HG02884 (cell line): ENCODE measurements around the gene EIF4A3.
"Not testable (repeated sequence)": the region's sequence is repeated elsewhere in the genome, so short reads cannot be mapped to it uniquely, and the experiment has no call there.

Experiments
- ATAC-seq: cut with Tn5 transposase; IDR thresholded peaks from one replicate; pipeline ENCODE4 v1.9.1; 2021; ENCODE audit warnings: mild to moderate bottlenecking, moderate library complexity; ENCODE audit not compliant: unreplicated experiment

The EIF4A3 gene

DNA sequence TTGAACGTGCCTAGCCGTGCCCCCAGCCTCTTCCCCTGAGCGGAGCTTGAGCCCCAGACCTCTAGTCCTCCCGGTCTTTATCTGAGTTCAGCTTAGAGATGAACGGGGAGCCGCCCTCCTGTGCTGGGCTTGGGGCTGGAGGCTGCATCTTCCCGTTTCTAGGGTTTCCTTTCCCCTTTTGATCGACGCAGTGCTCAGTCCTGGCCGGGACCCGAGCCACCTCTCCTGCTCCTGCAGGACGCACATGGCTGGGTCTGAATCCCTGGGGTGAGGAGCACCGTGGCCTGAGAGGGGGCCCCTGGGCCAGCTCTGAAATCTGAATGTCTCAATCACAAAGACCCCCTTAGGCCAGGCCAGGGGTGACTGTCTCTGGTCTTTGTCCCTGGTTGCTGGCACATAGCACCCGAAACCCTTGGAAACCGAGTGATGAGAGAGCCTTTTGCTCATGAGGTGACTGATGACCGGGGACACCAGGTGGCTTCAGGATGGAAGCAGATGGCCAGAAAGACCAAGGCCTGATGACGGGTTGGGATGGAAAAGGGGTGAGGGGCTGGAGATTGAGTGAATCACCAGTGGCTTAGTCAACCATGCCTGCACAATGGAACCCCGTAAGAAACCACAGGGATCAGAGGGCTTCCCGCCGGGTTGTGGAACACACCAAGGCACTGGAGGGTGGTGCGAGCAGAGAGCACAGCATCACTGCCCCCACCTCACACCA lies 44.8 kb downstream of the EIF4A3 start:
- no peak for ATAC-seq

GRCh38 chr17:80101011-80101945 lies 45.6 kb downstream of the EIF4A3 start, which contains the start of gene GAA:
TSS of gene GAA (plus strand) at chr17:80101581. CDS start at chr17:80104587, 3,006 bp downstream.
- no peak for ATAC-seq

GRCh38 chr17:80100035-80100323 lies 46.9 kb downstream of the EIF4A3 start:
- no peak for ATAC-seq

DNA sequence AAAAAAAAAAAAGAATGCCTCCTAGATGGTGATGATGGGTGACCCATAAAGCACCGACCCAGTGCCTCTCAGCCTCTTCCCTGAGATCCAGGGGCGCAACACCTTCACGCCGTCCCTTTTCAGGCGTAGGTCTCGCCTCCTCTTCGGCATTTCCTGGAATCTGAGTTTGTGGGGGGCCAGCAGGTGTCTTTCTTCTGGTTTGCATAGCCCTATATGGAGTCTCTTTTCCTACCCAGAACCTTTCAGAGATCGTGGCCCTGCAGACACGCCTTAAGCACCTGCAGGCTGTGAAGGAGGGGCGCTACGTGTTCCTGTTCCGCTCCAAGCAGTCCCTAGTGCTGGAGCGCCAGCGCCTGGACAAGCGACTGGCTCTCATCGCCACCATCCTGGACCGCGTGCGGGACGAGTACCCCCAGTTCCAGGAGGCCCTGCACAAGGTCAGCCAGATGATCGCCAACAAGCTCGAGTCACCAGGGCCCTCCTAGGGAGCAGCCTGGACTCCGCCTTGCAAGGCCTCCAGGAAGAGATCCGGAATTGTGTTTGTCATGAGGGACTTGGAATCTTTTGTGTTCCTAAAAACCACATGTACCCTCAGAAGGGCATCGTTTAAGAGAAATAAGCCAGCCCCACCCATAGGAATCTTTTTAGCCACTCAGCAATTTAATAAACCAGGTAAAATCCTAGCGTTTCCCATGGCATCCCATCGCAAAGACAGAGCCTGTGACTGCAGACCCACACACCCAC lies 47.5 kb downstream of the EIF4A3 start:
- ATAC-seq: no peak

DNA sequence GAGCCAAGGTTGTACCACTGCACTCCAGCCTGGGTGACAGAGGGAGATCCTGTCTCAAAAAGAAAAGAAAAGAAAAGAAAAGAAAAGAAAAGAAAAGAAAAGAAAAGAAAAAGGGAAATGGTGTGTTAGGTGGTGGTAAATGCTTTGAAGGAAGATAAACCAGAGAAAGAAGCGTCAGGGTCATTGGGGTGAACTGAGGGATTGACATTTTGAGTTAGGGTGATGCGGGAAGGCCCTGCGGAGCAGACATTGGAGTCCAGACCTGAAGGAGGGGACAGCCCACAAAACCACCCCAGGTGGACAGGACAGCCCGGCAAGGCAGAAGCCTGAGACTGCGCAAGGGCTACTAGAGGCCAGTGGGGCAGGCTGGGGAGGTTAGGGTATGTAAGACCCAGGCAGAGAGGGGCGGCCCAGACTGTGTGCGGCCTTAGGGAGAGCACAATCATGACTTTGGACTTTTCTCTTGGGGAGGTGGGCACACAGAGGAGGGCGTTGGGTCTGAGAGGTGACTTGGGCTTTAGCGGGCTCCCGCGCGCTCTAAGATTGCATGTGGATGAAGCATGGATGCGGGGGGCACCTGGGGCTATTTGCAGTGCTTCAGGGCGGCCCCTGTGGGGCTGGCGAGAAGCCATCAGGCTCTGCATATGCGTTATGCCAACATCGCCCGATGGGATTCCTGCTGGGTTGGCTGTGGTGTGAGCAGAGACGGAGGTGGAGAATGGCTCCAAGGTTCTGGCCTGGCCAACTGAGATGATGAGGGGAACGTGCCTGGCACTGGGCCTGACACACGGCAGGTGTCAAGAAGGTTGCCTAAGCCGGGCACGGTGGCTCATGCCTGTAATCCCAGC lies 48.9 kb downstream of the EIF4A3 start:
- ATAC-seq: no peak

DNA sequence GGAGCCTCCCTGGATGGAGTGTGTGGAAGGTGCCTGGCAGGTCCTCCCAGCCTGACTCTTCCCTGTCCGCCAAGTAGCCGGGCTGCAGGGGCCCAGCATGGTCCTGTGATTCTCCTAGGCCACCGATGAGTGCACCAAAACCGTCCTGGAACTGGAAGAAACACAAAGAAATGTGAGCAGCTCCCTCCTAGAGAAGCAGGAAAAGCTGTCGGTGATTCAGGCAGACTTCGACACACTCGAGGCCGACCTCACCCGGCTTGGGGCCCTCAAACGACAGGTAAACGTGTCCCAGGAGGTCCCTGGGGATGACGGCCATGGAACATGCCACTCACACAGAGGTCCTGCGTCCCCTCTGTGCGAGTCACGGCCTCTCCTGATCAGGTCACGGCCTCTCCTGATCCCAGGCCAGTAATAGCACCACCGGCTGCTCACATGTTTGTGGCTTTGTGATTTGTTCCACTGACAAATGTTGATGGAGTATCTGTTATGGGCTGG lies 49.8 kb downstream of the EIF4A3 start:
- no peak for ATAC-seq

GRCh38 chr17:80096561-80097021 lies 50.3 kb downstream of the EIF4A3 start:
- ATAC-seq: no peak

DNA sequence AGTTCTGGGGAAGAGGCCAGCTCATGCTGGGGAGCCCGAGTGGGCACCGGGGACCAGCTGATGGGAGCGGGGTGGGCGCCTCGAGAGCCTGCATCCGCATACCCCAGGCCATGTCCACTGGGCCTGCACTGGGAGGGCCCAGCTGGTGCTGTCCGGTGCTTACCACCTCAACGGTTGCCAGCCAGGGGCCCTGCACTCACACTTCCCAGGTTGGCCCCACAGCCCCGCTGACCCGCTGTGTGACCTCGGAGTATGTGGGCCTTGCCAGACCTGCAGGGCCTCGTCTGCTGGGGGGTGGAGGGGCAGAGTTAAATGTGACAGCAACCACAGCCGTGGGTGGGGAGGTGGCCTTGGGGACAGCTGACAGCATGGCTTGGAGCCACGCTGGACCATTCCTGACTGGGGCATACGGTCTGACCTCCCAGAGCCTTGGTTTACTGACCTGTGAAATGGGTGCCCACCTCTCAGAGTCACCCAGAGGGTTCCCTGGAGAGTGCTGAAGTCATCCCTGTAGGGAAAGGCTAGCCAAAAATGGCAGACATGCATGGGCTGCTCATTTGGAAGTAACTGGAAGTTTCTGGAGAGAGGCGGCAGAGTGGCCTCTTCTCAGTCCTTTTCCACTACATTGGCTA lies 51.0 kb downstream of the EIF4A3 start:
- ATAC-seq: no peak

DNA sequence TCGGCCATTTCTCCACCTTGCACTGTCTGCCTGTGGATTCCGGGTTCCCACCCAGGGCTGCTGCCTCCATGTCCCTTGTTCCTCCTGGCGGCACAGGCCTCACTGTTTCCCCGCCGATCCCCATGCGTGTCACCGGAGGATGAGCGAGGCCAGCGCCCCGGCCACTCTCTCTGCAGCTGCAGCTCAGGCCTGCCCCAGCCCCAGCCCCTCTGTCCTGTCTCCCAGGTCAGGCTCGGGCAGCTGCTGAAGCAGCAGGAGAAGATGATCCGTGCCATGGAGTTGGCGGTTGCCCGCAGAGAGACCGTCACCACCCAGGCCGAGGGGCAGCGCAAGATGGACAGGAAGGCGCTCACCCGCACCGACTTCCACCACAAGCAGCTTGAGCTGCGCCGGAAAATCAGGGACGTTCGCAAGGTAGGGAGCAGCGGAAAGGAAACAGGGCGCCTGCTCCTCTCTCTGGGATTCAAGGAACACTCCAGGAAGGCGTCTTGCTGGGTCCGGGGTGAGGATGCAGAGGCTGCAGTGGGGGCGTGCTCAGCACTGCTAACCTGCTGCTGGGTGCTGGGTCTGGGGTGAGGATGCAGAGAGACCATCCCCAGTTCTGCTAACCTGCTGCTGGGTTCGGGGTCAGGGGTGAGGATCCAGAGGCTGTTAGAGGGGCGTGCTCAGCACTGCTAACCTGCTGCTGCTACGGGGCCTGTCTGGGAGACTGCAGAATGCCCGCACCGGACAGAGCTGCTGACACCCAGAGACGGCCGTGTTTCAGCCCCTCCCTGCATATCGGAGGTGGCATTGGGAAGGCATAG lies 51.7 kb downstream of the EIF4A3 start:
- no peak for ATAC-seq

- ATAC-seq: no peak
Measured at GRCh38 chr17:80092959-80093358, 54.0 kb downstream of the EIF4A3 start.

- no peak for ATAC-seq
Measured at GRCh38 chr17:80091376-80091775, 55.6 kb downstream of the EIF4A3 start.

- not testable (repeated sequence) for ATAC-seq
Measured at GRCh38 chr17:80090164-80090563, 56.8 kb downstream of the EIF4A3 start.

DNA sequence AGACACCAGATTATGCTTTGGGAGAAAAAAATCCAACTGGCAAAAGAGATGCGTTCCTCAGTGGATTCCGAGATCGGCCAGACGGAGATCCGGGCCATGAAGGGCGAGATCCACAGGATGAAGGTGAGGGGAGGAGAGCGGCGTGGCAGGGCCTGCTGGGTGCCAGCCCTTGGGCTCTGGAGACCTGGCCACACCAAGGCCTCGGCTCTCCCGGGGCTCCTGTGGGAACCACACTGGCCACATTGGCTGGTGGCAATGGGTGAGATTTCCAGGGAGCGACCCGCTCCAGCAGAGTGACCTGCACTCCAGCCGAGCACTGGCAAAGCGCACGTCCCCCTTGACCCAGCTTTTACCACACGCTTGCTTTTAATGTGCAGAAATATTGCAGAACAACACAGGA lies 57.2 kb downstream of the EIF4A3 start:
- ATAC-seq: no peak

- no peak for ATAC-seq
Measured at GRCh38 chr17:80087346-80088265, 59.3 kb downstream of the EIF4A3 start.

GRCh38 chr17:80086616-80087015 lies 60.3 kb downstream of the EIF4A3 start:
- no peak for ATAC-seq

- ATAC-seq: no peak
Measured at GRCh38 chr17:80086081-80086480, 60.8 kb downstream of the EIF4A3 start.

DNA sequence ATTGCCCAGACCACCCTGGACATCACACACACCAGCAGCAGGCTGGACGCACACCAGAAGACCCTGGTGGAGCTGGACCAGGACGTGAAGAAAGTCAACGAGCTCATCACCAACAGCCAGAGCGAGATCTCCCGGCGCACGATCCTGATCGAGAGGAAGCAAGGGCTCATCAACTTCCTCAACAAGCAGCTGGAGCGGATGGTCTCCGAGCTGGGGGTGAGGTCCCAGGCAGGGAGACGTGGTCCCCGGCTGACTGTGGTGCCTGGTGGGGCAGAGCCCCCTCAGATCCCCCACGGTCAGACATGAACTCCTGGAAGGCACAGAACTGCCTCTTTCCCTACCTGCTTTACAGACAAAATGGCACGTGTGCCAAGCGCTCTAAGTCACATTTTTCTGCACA lies 62.2 kb downstream of the EIF4A3 start:
- ATAC-seq: no peak
